Measurements from ENCODE around the gene SPECC1.

DNA sequence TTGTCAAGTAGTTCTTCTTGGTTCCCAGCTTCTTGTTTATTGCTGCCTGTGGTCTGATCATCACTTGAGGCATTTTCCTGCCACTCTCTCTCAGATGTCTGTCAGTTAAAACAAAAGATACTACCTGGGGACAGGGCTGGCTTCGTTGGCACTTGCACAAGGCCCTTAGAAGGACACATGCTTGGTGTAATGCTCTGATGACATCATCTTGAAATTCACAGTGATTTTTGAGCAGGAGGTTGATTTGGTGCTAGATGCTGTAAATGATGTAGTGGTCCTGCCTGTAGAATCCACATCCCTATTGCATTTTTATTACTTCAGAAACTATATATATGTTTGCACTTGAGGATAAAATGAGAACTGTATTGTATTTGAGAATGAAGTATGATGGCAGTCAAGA, 247.8 kb downstream of the SPECC1 start:
- TF ChIP-seq POLR2A (IDR thresholded peaks at IDR 0.05; ENCODE audit: low read length) (no peak), GATA1 (IDR thresholded peaks at IDR 0.05; ENCODE audit: low read depth, low read length) (no peak)

Measured in erythroblast (primary cell).